ENCODE results near the gene KANK3. TPM values are rescaled to one million over a fixed set of nuclear protein-coding genes. Genes with fewer than 3 reads are reported as not detected.

Gene KANK3
- total and polyA plus RNA-seq, 2 donors (not counting 1 experiment from before 2014, with no cell fraction given) = 0.17 to 0.23 TPM

DNA sequence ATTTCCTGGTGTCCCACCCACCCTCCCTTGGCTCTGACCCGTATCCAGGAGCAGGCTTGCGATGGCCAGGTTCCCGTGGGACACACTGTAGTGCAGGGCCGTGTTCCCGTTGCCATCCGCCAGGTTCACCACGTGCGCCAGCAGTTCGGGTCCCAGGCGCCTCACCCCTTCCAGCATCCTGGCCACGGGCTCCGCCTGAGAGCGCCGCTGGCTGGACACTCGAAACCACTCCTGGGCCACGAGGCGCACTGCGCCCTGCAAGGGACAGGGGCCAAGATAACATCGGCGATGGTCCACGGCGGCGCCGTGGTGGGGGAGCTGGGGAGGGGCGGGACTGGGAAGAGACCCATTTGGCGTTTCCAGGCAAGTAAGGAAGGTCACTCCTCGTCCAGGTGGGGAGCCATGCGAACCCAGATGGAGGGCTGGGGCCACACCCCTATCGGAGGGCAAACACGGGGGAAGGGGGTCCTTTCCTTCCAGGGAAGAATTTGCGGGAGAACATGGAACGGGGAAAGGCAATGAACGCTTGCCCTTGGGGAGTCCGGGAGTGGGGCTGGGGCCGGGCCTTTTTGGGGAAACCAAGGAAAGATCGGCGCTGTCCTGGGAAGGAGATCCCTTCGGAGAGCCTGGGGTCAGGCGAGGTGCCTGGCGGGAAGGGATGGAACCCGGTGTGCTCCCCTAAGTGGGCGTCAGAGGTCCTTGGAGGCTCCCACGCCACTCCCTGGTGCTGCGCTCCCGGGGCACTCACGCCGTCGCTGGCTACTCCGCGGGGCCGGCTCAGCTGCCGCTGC, 9.9 kb downstream of the KANK3 start:
- Histone ChIP-seq H3K4me2 (ENCODE audit: extremely low read depth, insufficient read depth, low read length) (no peak overlapping the region), H3K79me2 (ENCODE audit: control insufficient read depth, insufficient read depth, low read length) (no peaks in the 10 kb centered on the region), H4K20me1 (ENCODE audit: control insufficient read depth, extremely low read depth, insufficient read depth, low read length) (no peaks in the 10 kb centered on the region), H3K9ac (ENCODE audit: insufficient read depth, low read length) (no peak overlapping the region), H3K36me3 (ENCODE audit: control insufficient read depth, insufficient read depth, low read length) (no peaks in the 10 kb centered on the region), H3K4me3 (replicated peaks in 1 of 4; ENCODE audit: control extremely low read depth in 1 of 4, insufficient read depth in 1 of 4, low read depth in 3 of 4, low read length in 4 of 4) (no peak overlapping the region), H3K27me3 (ENCODE audit: control insufficient read depth, insufficient read depth, low read length) (peaks cover 21% of the 10 kb centered on the region), H2AFZ (ENCODE audit: low read length) (no peak overlapping the region), H3K9me3 (ENCODE audit: control insufficient read depth, insufficient read depth, low read depth, low read length) (no peaks in the 10 kb centered on the region), H3K4me1 (ENCODE audit: control insufficient read depth, extremely low read depth, insufficient read depth, low read length) (no peaks in the 10 kb centered on the region), H3K27ac (ENCODE audit: insufficient read depth, low read length) (no peak overlapping the region)
- DNase-seq (ENCODE audit: low read depth in 2 of 2) = no peak
- TF ChIP-seq, protein P1, sequence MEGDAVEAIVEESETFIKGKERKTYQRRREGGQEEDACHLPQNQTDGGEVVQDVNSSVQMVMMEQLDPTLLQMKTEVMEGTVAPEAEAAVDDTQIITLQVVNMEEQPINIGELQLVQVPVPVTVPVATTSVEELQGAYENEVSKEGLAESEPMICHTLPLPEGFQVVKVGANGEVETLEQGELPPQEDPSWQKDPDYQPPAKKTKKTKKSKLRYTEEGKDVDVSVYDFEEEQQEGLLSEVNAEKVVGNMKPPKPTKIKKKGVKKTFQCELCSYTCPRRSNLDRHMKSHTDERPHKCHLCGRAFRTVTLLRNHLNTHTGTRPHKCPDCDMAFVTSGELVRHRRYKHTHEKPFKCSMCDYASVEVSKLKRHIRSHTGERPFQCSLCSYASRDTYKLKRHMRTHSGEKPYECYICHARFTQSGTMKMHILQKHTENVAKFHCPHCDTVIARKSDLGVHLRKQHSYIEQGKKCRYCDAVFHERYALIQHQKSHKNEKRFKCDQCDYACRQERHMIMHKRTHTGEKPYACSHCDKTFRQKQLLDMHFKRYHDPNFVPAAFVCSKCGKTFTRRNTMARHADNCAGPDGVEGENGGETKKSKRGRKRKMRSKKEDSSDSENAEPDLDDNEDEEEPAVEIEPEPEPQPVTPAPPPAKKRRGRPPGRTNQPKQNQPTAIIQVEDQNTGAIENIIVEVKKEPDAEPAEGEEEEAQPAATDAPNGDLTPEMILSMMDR (conservative IDR thresholded peaks at IDR 0.05 in 1 of 2, IDR thresholded peaks at IDR 0.05 in 1 of 2; ENCODE audit: low read depth in 1 of 2, low read length in 2 of 2) = no peak
- TF ChIP-seq EZH2 (IDR thresholded peaks at IDR 0.05; ENCODE audit: low read length, missing control alignments) = no peak

DNA sequence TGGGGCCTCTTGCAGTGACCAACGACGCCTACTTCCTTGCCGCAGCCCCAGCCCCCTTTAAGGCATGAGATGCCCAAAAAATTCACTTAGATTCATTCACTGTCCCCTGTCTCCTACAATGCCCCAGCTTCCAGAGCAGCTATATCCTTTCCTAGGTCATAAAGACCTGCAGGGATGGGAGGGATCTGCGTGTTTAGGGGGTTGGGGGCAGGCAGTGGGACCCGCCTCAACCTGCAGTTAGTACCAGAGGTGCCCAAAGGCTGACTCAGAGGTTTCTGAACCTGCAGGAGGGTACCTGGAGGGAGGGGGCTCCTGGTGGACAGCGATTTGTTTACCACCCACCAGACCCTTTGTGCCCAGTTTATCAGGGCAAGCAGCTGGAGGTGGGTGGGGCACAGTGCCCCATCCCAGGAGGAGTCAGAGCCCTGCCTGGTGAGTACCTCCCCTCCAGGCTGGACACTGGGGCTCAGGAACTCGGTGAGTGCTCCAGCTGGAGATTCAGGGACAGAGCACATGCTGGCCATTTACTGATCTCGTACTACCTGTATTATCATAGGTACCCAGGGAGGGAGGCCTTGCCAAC, 11.7 kb downstream of the KANK3 start:
- H3K9me3 ChIP-seq (ENCODE audit: control insufficient read depth, insufficient read depth, low read depth, low read length) = no peaks in the 10 kb centered on the region
- no peak for DNase-seq (ENCODE audit: low read depth in 2 of 2)
- H2AFZ ChIP-seq (ENCODE audit: low read length) = no peak overlapping the region
- no peaks in the 10 kb centered on the region for H4K20me1 ChIP-seq (ENCODE audit: control insufficient read depth, extremely low read depth, insufficient read depth, low read length)
- no peak for TF ChIP-seq EZH2 (IDR thresholded peaks at IDR 0.05; ENCODE audit: low read length, missing control alignments)
- TF ChIP-seq, protein P1 (conservative IDR thresholded peaks at IDR 0.05 in 1 of 2, IDR thresholded peaks at IDR 0.05 in 1 of 2; ENCODE audit: low read depth in 1 of 2, low read length in 2 of 2) = no peak
- no peaks in the 10 kb centered on the region for H3K4me1 ChIP-seq (ENCODE audit: control insufficient read depth, extremely low read depth, insufficient read depth, low read length)
- H3K27ac ChIP-seq (ENCODE audit: insufficient read depth, low read length) = no peak overlapping the region
- H3K9ac ChIP-seq (ENCODE audit: insufficient read depth, low read length) = no peak overlapping the region
- peaks cover 21% of the 10 kb centered on the region for H3K27me3 ChIP-seq (ENCODE audit: control insufficient read depth, insufficient read depth, low read length)
- no peak overlapping the region for H3K4me2 ChIP-seq (ENCODE audit: extremely low read depth, insufficient read depth, low read length)
- no peak overlapping the region for H3K4me3 ChIP-seq (replicated peaks in 1 of 4; ENCODE audit: control extremely low read depth in 1 of 4, insufficient read depth in 1 of 4, low read depth in 3 of 4, low read length in 4 of 4)
- no peaks in the 10 kb centered on the region for H3K36me3 ChIP-seq (ENCODE audit: control insufficient read depth, insufficient read depth, low read length)
- H3K79me2 ChIP-seq (ENCODE audit: control insufficient read depth, insufficient read depth, low read length) = no peaks in the 10 kb centered on the region

DNA sequence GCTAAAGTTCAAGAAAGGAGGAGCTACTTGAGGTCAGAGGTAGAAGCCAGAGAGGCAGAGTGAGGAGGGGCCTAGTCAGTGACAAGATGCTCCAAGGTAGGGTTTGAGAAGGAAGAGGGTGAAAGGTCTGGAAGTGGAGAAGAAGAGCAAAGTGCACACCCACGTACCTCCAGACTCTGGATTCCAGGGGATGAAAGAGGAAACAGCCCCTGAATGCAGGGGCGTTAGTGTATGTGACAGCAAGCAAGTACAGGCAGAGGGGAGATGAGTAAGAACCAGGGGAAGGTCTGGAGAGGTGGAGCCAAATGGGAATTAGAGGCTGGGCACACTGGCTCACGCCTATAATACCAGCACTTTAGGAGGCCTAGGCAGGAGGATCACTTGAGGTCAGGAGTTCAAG, 13.1 kb downstream of the KANK3 start:
- Histone ChIP-seq H3K79me2 (ENCODE audit: control insufficient read depth, insufficient read depth, low read length) (no peaks in the 10 kb centered on the region), H3K27ac (ENCODE audit: insufficient read depth, low read length) (no peak overlapping the region), H2AFZ (ENCODE audit: low read length) (no peak overlapping the region), H3K9ac (ENCODE audit: insufficient read depth, low read length) (no peak overlapping the region), H3K4me3 (replicated peaks in 1 of 4; ENCODE audit: control extremely low read depth in 1 of 4, insufficient read depth in 1 of 4, low read depth in 3 of 4, low read length in 4 of 4) (no peak overlapping the region), H3K27me3 (ENCODE audit: control insufficient read depth, insufficient read depth, low read length) (peaks cover 21% of the 10 kb centered on the region), H3K9me3 (ENCODE audit: control insufficient read depth, insufficient read depth, low read depth, low read length) (no peaks in the 10 kb centered on the region), H3K4me2 (ENCODE audit: extremely low read depth, insufficient read depth, low read length) (no peak overlapping the region), H4K20me1 (ENCODE audit: control insufficient read depth, extremely low read depth, insufficient read depth, low read length) (no peaks in the 10 kb centered on the region), H3K36me3 (ENCODE audit: control insufficient read depth, insufficient read depth, low read length) (no peaks in the 10 kb centered on the region), H3K4me1 (ENCODE audit: control insufficient read depth, extremely low read depth, insufficient read depth, low read length) (no peaks in the 10 kb centered on the region)
- DNase-seq (ENCODE audit: low read depth in 2 of 2) = no peak
- TF ChIP-seq, protein P1 (conservative IDR thresholded peaks at IDR 0.05 in 1 of 2, IDR thresholded peaks at IDR 0.05 in 1 of 2; ENCODE audit: low read depth in 1 of 2, low read length in 2 of 2) = no peak
- no peak for TF ChIP-seq EZH2 (IDR thresholded peaks at IDR 0.05; ENCODE audit: low read length, missing control alignments)

Data from fibroblast of lung (primary cell).